Rectal smooth muscle tissue (tissue), 1 donor: ENCODE data around the gene KCNQ5.

ENCODE experiments used
- H3K27ac ChIP-seq: one replicate; pipeline ENCODE4 v1.7.0; 2013; ENCODE audit warnings: low read depth, low read length, inconsistent platforms
- H3K27me3 ChIP-seq: one replicate; pipeline ENCODE4 v1.7.0; 2013; ENCODE audit warnings: low read length; ENCODE audit not compliant: control insufficient read depth, insufficient read depth
- H3K36me3 ChIP-seq: one replicate; pipeline ENCODE4 v1.7.0; 2013; ENCODE audit warnings: low read length; ENCODE audit not compliant: control insufficient read depth, insufficient read depth
- H3K4me1 ChIP-seq: one replicate; pipeline ENCODE4 v1.7.0; 2013; ENCODE audit warnings: low read length; ENCODE audit not compliant: control insufficient read depth, insufficient read depth
- H3K4me3 ChIP-seq: one replicate; pipeline ENCODE4 v1.7.0; 2013; ENCODE audit warnings: low read length
- H3K9ac ChIP-seq: one replicate; pipeline ENCODE4 v1.7.0; 2013; ENCODE audit warnings: low read length

KCNQ5 gene

GRCh38 chr6:72733045-72733444, 111.2 kb downstream of the KCNQ5 start:
- no peaks in the 10 kb centered on the region for H3K27me3 ChIP-seq
- no peak overlapping the region for H3K9ac ChIP-seq
- H3K27ac ChIP-seq, result no peak overlapping the region
- H3K4me3 ChIP-seq, result no peak overlapping the region
- no peaks in the 10 kb centered on the region for H3K4me1 ChIP-seq
- no peaks in the 10 kb centered on the region for H3K36me3 ChIP-seq

- no peaks in the 10 kb centered on the region for H3K27me3 ChIP-seq
- H3K4me3 ChIP-seq, result no peak overlapping the region
- H3K9ac ChIP-seq, result no peak overlapping the region
- H3K27ac ChIP-seq, result no peak overlapping the region
- no peaks in the 10 kb centered on the region for H3K4me1 ChIP-seq
- no peaks in the 10 kb centered on the region for H3K36me3 ChIP-seq
These were observed 116.2 kb downstream of the KCNQ5 start for GRCh38 chr6:72738091-72738490.

- Histone ChIP-seq H3K4me3 (no peak overlapping the region), H3K27me3 (no peaks in the 10 kb centered on the region), H3K36me3 (no peaks in the 10 kb centered on the region), H3K27ac (no peak overlapping the region), H3K9ac (no peak overlapping the region), H3K4me1 (no peaks in the 10 kb centered on the region)
These were observed 117.5 kb downstream of the KCNQ5 start for GRCh38 chr6:72739368-72739779.

DNA sequence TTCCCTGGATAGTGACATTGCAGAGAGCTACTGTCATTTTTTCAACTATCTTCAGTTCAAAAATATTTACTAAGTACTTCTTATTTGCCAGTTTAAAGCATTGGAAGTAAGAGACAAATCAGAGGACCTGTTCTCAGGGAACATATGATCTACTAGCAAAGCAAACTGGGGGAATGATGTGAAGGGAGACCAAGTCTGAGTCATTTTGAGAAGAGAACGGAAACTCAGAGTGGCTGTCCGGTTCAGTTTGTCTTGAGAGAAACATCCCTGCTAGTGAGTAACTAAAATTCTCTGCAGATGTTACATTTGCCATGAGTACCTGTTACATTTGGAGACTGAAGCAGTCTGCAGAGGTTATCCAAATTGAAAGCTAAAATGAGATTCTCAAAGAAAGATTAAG, 118.3 kb downstream of the KCNQ5 start:
- Histone ChIP-seq H3K4me3 (no peak overlapping the region), H3K36me3 (no peaks in the 10 kb centered on the region), H3K27ac (no peak overlapping the region), H3K4me1 (no peaks in the 10 kb centered on the region), H3K9ac (no peak overlapping the region), H3K27me3 (no peaks in the 10 kb centered on the region)

GRCh38 chr6:72741083-72741482, 119.2 kb downstream of the KCNQ5 start:
- Histone ChIP-seq H3K27me3 (no peaks in the 10 kb centered on the region), H3K9ac (no peak overlapping the region), H3K4me3 (no peak overlapping the region), H3K36me3 (no peaks in the 10 kb centered on the region), H3K27ac (no peak overlapping the region), H3K4me1 (no peaks in the 10 kb centered on the region)

- no peak overlapping the region for H3K27ac ChIP-seq
- H3K4me3 ChIP-seq, result no peak overlapping the region
- H3K36me3 ChIP-seq, result no peaks in the 10 kb centered on the region
- H3K4me1 ChIP-seq, result no peaks in the 10 kb centered on the region
- H3K9ac ChIP-seq, result no peak overlapping the region
- no peaks in the 10 kb centered on the region for H3K27me3 ChIP-seq
These were observed 120.3 kb downstream of the KCNQ5 start for GRCh38 chr6:72742001-72742673.

DNA sequence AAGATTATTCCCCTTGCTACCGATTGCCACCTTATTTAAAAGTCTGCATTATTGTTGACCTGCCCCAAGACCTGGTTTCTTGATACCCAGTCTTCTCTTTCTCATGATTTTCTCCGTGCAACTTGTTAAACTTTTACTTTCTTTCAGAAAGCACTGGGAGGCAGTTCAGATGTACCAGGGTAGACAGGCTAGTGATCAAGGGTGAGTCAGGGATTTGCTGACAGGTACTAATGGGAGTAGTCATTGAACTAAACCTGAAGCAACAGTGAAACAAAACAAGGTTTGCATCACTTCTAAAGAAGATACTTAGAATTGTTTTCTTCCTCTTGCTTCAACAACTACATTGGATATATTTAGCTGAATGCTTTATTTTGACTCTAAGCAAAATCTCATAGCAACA, 124.4 kb downstream of the KCNQ5 start:
- no peak overlapping the region for H3K4me3 ChIP-seq
- no peaks in the 10 kb centered on the region for H3K4me1 ChIP-seq
- H3K27me3 ChIP-seq, result no peaks in the 10 kb centered on the region
- H3K27ac ChIP-seq, result no peak overlapping the region
- H3K36me3 ChIP-seq, result no peaks in the 10 kb centered on the region
- no peak overlapping the region for H3K9ac ChIP-seq

- H3K4me3 ChIP-seq, result no peak overlapping the region
- no peaks in the 10 kb centered on the region for H3K4me1 ChIP-seq
- H3K27ac ChIP-seq, result no peak overlapping the region
- no peak overlapping the region for H3K9ac ChIP-seq
- H3K36me3 ChIP-seq, result no peaks in the 10 kb centered on the region
- no peaks in the 10 kb centered on the region for H3K27me3 ChIP-seq
These were observed 126.9 kb downstream of the KCNQ5 start for GRCh38 chr6:72748759-72749158.

DNA sequence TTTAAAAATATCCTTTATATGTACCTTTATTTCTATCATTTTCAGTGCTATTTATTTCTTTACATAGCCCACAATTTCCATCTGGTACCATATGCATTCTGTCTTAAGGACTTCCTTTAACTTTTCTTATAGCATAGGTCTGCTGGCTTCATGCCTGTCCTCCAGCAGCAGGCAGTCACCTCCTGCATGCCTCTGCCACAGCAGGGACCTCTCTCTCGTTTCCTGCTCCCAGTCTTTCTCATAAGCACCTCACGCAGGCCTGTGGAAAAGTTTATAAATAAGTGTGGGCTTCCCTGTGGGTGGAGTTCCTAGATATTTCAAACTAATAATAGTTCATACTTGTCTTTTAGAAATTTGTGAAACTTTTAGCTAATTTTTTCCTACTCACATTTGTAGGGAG, 133.9 kb downstream of the KCNQ5 start:
- H3K27ac ChIP-seq, result no peak overlapping the region
- no peaks in the 10 kb centered on the region for H3K27me3 ChIP-seq
- H3K4me3 ChIP-seq, result no peak overlapping the region
- H3K4me1 ChIP-seq, result no peaks in the 10 kb centered on the region
- no peaks in the 10 kb centered on the region for H3K36me3 ChIP-seq
- no peak overlapping the region for H3K9ac ChIP-seq

- H3K27ac ChIP-seq, result no peak overlapping the region
- H3K4me1 ChIP-seq, result no peaks in the 10 kb centered on the region
- no peak overlapping the region for H3K9ac ChIP-seq
- no peaks in the 10 kb centered on the region for H3K27me3 ChIP-seq
- no peaks in the 10 kb centered on the region for H3K36me3 ChIP-seq
- H3K4me3 ChIP-seq, result no peak overlapping the region
These were observed 135.2 kb downstream of the KCNQ5 start for GRCh38 chr6:72757048-72757447.

GRCh38 chr6:72757926-72758325, 136.1 kb downstream of the KCNQ5 start:
- no peak overlapping the region for H3K9ac ChIP-seq
- no peaks in the 10 kb centered on the region for H3K36me3 ChIP-seq
- no peak overlapping the region for H3K27ac ChIP-seq
- no peak overlapping the region for H3K4me3 ChIP-seq
- no peaks in the 10 kb centered on the region for H3K4me1 ChIP-seq
- no peaks in the 10 kb centered on the region for H3K27me3 ChIP-seq

DNA sequence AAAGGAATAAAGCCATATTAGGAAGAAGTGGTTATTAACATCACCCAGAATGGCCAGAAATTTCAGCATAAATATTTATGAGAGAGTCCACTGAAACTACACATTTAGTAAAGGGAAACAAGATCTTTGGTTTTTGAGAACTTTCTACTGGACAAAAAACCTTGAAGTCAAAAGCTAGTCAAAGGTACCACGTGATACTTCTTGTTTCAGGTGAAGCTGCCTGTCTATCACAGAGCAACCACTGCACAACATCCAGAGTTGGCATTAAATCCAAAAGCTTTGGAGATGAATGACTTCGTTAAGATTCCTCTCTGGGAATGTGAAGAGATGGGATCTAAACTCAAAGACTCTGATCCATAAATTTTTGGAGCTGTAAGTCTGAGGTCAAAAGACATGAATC, 137.0 kb downstream of the KCNQ5 start:
- Histone ChIP-seq H3K9ac (no peak overlapping the region), H3K36me3 (no peaks in the 10 kb centered on the region), H3K4me1 (no peaks in the 10 kb centered on the region), H3K27me3 (no peaks in the 10 kb centered on the region), H3K27ac (no peak overlapping the region), H3K4me3 (no peak overlapping the region)

DNA sequence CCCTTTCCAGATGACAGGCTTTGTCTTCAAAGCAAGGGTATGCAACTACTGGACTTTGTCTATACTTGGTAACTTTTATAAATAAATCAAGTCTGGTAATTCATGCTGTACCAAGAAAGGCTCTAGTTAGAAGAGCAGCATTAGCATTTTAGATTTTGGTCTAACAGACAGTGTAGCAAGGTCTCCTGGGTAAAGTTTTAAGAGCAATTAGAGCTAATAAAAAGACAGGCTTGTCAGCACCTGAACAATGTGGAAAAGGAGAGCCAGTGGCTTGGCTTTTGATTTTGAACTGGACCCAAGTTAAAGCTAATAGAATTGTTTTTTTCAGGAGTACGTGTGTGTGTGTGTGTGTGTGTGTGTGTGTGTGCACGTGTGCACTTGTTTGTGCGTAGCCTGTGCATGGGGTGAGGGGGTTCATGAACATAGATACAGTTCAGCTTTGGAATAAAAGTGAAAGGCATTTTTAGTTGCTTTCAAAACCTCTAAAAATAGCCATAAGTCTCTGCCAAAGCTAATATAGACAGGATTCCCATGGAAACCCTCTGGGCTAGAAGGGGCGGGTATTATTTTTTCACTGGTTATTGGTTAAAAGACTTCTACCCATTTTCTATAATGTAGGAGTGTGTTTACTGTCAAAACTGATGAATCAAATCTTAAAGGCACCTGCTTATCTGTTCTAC, 138.4 kb downstream of the KCNQ5 start:
- no peak overlapping the region for H3K4me3 ChIP-seq

More for the DNA sequence above, 138.4 kb downstream of the KCNQ5 start:
- no peak overlapping the region for H3K9ac ChIP-seq
- no peak overlapping the region for H3K27ac ChIP-seq
- H3K36me3 ChIP-seq, result no peaks in the 10 kb centered on the region
- no peaks in the 10 kb centered on the region for H3K4me1 ChIP-seq
- no peaks in the 10 kb centered on the region for H3K27me3 ChIP-seq
